ENCODE measurements around the gene MBTD1. TPM values are rescaled to one million over a fixed set of nuclear protein-coding genes. Genes with fewer than 3 reads are reported as not detected.

The MBTD1 gene
- total RNA-seq, 4 donors from 2014 or later, result 17.3 to 26.9 (median 24.3) TPM

GRCh38 chr17:51166987-51167931, 92.6 kb downstream of the MBTD1 start:
- peak; percentile 44 to 46 for DNase-seq
- TF ChIP-seq POLR2A (IDR thresholded peaks at IDR 0.05) (no peak), CTCF (IDR thresholded peaks at IDR 0.05) (peak; percentile 25 to 67 (median 55))
- intact Hi-C loops (cut with DNase I), result loop anchor here (5.0 kb wide), 1 partner anchor 95 kb away; the partner anchor contains the start of genes MBTD1 and UTP18
- Histone ChIP-seq H3K27ac (peak overlapping the region; percentile 82 to 94 (median 90)), H3K27me3 (no peaks in the 10 kb centered on the region), H3K4me3 (replicated peaks in 1 of 3) (peak overlapping the region; percentile 75 to 93 (median 87)), H3K4me1 (peaks cover 14 to 15% of the 10 kb centered on the region in 2 donors), H3K36me3 (peaks cover 20 to 32% of the 10 kb centered on the region in 2 donors), H3K9me3 (no peaks in the 10 kb centered on the region)
- WGBS, 2 donors, result 49 to 56% methylated on average over 14 to 16 of the region's 42 CpGs

- H3K4me3 ChIP-seq (replicated peaks in 1 of 3), result peak within 1 kb of the TSS; percentile 75 to 93 (median 87)
- H3K27ac ChIP-seq, result peak within 1 kb of the TSS; percentile 82 to 94 (median 90)
- intact Hi-C loops (cut with DNase I), result loop anchor here (5.0 kb wide), 1 partner anchor 96 kb away; the partner anchor contains the start of genes MBTD1 and UTP18
- peaks cover 11 to 27% of the 10 kb centered on the region in 2 donors for H3K36me3 ChIP-seq
- DNase-seq, result peak; percentile 90 to 91
- no peaks in the 10 kb centered on the region for H3K27me3 ChIP-seq
- peaks cover 14 to 15% of the 10 kb centered on the region in 2 donors for H3K4me1 ChIP-seq
- no peaks in the 10 kb centered on the region for H3K9me3 ChIP-seq
- TF ChIP-seq POLR2A (IDR thresholded peaks at IDR 0.05) (peak in 1 of 2 donors; percentile 80), CTCF (IDR thresholded peaks at IDR 0.05) (no peak)
- WGBS, 2 donors, result 0% methylated on average over 3 to 19 of the region's 98 CpGs
Measured at GRCh38 chr17:51166198-51166986, 93.5 kb downstream of the MBTD1 start, which contains the start of gene NME2. TSS of gene NME2 (plus strand) at chr17:51166411. CDS start at chr17:51166831, 420 bp downstream.

- Histone ChIP-seq H3K9me3 (no peaks in the 10 kb centered on the region), H3K27me3 (no peaks in the 10 kb centered on the region), H3K4me3 (replicated peaks in 1 of 3) (peak overlapping the region in 2 of 3 donors; percentile 87 to 93), H3K27ac (peak overlapping the region; percentile 82 to 94 (median 90)), H3K36me3 (peaks cover 4 to 26% of the 10 kb centered on the region in 2 donors), H3K4me1 (peaks cover 14 to 15% of the 10 kb centered on the region in 2 donors)
- TF ChIP-seq POLR2A (IDR thresholded peaks at IDR 0.05) (no peak), CTCF (IDR thresholded peaks at IDR 0.05) (no peak)
- peak in 1 of 2 donors; percentile 31 for DNase-seq
- intact Hi-C loops (cut with DNase I), result loop anchor here (5.0 kb wide), 1 partner anchor 97 kb away; the partner anchor contains the start of genes MBTD1 and UTP18
- 9 to 11% methylated on average over 16 to 21 of the region's 21 CpGs for WGBS, 2 donors
Measured at GRCh38 chr17:51165680-51166197, 94.1 kb downstream of the MBTD1 start.

GRCh38 chr17:51164911-51165679, 94.8 kb downstream of the MBTD1 start:
- peak in 1 of 2 donors; percentile 5 for DNase-seq
- H3K4me1 ChIP-seq, result peaks cover 14 to 15% of the 10 kb centered on the region in 2 donors
- no peaks in the 10 kb centered on the region for H3K27me3 ChIP-seq
- intact Hi-C loops (cut with DNase I), result loop anchor here (5.0 kb wide), 1 partner anchor 97 kb away; the partner anchor contains the start of genes MBTD1 and UTP18
- WGBS, 2 donors, result 64 to 70% methylated on average over 12 to 13 of the region's 16 CpGs
- H3K9me3 ChIP-seq, result no peaks in the 10 kb centered on the region
- H3K4me3 ChIP-seq (replicated peaks in 1 of 3), result no peak overlapping the region
- peak overlapping the region in 2 of 3 donors; percentile 90 to 94 for H3K27ac ChIP-seq
- peaks cover 0 to 21% of the 10 kb centered on the region in 2 donors for H3K36me3 ChIP-seq
- no peak for TF ChIP-seq CTCF (IDR thresholded peaks at IDR 0.05)
- no peak for TF ChIP-seq POLR2A (IDR thresholded peaks at IDR 0.05)
